ENCODE data around the gene MAB21L4. TPM values are rescaled to one million over a fixed set of nuclear protein-coding genes. Genes with fewer than 3 reads are reported as not detected.

Gene MAB21L4
- total and polyA plus RNA-seq, 12 donors: 0.10 to 0.32 TPM; not detected in 10

DNA sequence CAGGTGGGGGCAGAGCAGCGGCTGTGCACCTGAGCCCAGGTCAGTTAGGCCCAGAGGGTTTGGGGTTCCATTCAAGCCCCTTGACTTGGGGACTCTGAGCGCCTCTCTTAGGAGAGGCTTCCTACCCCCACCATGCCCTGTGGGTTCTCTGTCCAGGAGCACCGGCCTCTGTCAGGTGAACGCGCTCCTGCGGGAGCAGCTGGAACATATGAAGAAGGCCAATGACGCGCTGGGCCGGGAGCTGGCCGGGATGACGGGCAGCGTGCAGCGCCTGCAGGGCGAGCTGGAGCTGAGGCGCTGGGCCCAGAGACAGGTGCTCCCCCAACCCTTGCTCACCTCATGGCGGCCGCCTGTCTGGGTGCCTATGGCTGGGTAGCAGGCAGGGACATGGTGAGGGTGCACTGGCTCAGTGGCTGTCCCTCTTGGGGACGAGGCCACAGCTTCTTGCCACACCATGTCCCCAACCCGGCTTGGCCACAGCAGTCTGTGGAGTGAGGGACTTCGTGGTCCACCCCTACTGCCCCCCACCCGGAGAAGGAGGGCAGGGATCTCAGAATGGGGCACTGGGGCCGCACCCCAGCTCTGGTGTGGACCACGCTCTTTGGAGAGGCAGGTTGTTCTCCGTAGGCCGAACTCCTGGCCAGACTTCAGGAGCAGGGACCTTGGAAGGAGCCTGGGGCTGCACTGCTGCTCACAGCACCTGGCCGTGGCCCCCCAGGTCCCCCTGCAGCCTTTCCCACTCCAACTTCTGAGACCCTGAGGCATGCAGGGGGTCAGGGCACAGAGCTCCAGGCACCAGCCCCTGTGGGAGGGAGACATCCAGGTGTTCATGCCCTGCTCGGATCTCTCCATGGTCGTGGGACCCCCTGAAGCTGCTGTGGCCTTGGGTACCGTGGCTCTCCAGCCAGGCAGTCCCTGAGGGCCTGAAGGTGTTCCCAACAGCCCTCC lies 29.9 kb upstream of the MAB21L4 start:
- no peak overlapping the region for H3K4me3 ChIP-seq
- TF ChIP-seq POLR2A (IDR thresholded peaks at IDR 0.05): no peak
- TF ChIP-seq, protein P1, sequence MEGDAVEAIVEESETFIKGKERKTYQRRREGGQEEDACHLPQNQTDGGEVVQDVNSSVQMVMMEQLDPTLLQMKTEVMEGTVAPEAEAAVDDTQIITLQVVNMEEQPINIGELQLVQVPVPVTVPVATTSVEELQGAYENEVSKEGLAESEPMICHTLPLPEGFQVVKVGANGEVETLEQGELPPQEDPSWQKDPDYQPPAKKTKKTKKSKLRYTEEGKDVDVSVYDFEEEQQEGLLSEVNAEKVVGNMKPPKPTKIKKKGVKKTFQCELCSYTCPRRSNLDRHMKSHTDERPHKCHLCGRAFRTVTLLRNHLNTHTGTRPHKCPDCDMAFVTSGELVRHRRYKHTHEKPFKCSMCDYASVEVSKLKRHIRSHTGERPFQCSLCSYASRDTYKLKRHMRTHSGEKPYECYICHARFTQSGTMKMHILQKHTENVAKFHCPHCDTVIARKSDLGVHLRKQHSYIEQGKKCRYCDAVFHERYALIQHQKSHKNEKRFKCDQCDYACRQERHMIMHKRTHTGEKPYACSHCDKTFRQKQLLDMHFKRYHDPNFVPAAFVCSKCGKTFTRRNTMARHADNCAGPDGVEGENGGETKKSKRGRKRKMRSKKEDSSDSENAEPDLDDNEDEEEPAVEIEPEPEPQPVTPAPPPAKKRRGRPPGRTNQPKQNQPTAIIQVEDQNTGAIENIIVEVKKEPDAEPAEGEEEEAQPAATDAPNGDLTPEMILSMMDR (IDR thresholded peaks at IDR 0.05): no peak
- WGBS, 4 donors: 89 to 95% (median 91%) methylated on average over 9 to 29 of the region's 29 CpGs
- DNase-seq: peak in 6 of 7 donors; percentile 8 to 47 (median 16)
- no peaks in the 10 kb centered on the region for H3K27me3 ChIP-seq
- H3K9me3 ChIP-seq (replicated peaks in 1 of 3): no peaks in the 10 kb centered on the region
- H3K27ac ChIP-seq: peak overlapping the region in 1 of 5 donors; percentile 61
- peaks cover 0 to 3% of the 10 kb centered on the region in 2 donors for H3K4me1 ChIP-seq (replicated peaks in 1 of 2)
- no peaks in the 10 kb centered on the region for H3K36me3 ChIP-seq (replicated peaks in 1 of 2)
- intact Hi-C loops (cut with DNase I): no loop called here

DNA sequence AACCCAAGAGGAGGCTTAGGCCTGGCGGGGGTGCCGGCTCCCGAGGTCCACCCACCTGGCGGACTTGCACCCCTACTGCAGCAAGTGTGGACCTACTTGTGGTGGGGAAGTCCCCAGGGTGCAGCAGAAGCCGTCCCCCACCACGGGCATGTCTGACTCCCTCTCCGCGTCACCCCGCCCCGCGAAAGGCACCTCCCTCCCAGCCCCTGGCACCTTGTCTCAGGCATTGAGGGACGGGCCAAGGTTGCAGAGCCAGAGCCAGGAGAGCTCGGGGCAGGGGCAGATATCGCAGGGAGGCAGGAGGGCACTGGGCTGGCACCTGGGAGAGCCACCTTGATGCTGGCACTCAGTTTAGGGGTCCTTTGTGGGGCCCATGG lies 29.2 kb upstream of the MAB21L4 start:
- Histone ChIP-seq H3K4me1 (replicated peaks in 1 of 2) (peaks cover 0 to 3% of the 10 kb centered on the region in 2 donors), H3K4me3 (no peak overlapping the region), H3K9me3 (replicated peaks in 1 of 3) (no peaks in the 10 kb centered on the region), H3K27me3 (no peaks in the 10 kb centered on the region), H3K36me3 (replicated peaks in 1 of 2) (no peaks in the 10 kb centered on the region), H3K27ac (no peak overlapping the region)
- no peak for TF ChIP-seq POLR2A (IDR thresholded peaks at IDR 0.05)
- TF ChIP-seq, protein P1 (IDR thresholded peaks at IDR 0.05): no peak
- 87 to 90% (median 89%) methylated on average over 12 to 14 of the region's 14 CpGs for WGBS, 4 donors
- DNase-seq: peak in 6 of 7 donors; percentile 8 to 48 (median 16)
- intact Hi-C loops (cut with DNase I): no loop called here

DNA sequence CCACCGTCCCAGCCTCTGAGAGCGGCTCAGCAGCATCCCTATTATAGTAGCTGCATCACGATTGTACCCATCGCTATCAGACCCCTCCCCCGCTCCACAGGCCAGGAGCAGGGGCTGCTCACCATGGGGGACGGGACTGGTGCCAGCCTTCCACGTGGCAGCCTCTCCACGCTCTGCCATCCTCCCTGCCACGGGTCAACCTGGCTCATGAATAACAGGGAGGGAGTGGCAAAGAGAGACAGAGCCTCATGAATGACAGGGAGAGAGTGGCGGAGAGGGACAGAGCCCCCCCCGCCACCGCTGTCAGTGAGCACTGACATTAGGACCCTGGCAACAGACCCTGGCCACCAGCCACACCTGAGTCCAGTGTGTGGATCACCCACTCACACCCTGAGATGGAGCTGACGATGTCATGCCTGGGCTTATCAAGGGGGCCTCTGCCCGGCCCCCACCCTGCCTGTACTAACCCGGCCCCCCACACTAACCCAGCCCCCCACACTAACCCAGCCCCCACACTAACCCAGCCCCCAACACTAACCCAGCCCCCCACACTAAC lies 27.1 kb upstream of the MAB21L4 start:
- Histone ChIP-seq H3K36me3 (replicated peaks in 1 of 2) (no peaks in the 10 kb centered on the region), H3K27me3 (no peaks in the 10 kb centered on the region), H3K4me3 (no peak overlapping the region), H3K4me1 (replicated peaks in 1 of 2) (peaks cover 0 to 3% of the 10 kb centered on the region in 2 donors), H3K27ac (no peak overlapping the region), H3K9me3 (replicated peaks in 1 of 3) (no peaks in the 10 kb centered on the region)
- TF ChIP-seq, protein P1 (IDR thresholded peaks at IDR 0.05): no peak
- WGBS, 4 donors: 64 to 68% (median 67%) methylated on average over 6 to 15 of the region's 15 CpGs
- peak; percentile 0 to 47 (median 14) for DNase-seq
- intact Hi-C loops (cut with DNase I): no loop called here

GRCh38 chr2:240922245-240922981 lies 26.5 kb upstream of the MAB21L4 start:
- H3K4me1 ChIP-seq (replicated peaks in 1 of 2): peaks cover 0 to 3% of the 10 kb centered on the region in 2 donors
- TF ChIP-seq, protein P1 (IDR thresholded peaks at IDR 0.05): no peak
- no peak for TF ChIP-seq POLR2A (IDR thresholded peaks at IDR 0.05)
- DNase-seq: peak in 5 of 7 donors; percentile 0 to 37 (median 11)
- intact Hi-C loops (cut with DNase I): no loop called here
- no peak overlapping the region for H3K27ac ChIP-seq
- no peaks in the 10 kb centered on the region for H3K27me3 ChIP-seq
- H3K9me3 ChIP-seq (replicated peaks in 1 of 3): no peaks in the 10 kb centered on the region
- H3K36me3 ChIP-seq (replicated peaks in 1 of 2): no peaks in the 10 kb centered on the region
- 51 to 85% (median 79%) methylated on average over 3 to 18 of the region's 18 CpGs for WGBS, 4 donors
- H3K4me3 ChIP-seq: no peak overlapping the region
